ENCODE results near the gene TFCP2L1.
A peak's percentile ranks its signal among the peaks of the same experiment; 100 is the strongest.
"Not testable (repeated sequence)": the region's sequence is repeated elsewhere in the genome, so short reads cannot be mapped to it uniquely, and the experiment has no call there.

TFCP2L1 gene

GRCh38 chr2:121242175-121242875, 42.7 kb downstream of the TFCP2L1 start:
- no peak for DNase-seq (ENCODE audit: low spot score)

- no peak for DNase-seq (ENCODE audit: low spot score)
These were observed 43.5 kb downstream of the TFCP2L1 start for GRCh38 chr2:121241466-121241865.

DNA sequence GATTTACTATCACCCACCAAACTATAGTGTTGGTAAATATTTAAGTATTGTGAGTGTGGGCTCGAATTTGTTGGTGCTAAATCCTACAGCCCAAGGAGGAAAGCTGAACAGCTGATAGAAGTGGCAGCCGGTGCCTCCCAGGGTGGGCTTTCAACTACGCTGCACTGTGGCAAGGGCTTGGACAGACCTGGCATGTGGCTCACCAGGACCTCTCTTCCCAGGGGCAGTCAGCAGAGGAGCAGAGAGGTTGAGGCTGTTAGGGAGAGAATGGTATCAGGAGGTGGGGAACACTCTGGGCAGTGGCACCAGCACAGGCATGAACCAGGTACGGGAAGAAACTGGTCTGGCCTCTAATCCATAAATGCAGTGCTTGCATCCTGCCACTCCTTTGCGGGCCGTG, 44.6 kb downstream of the TFCP2L1 start:
- DNase-seq (ENCODE audit: low spot score) = no peak

DNA sequence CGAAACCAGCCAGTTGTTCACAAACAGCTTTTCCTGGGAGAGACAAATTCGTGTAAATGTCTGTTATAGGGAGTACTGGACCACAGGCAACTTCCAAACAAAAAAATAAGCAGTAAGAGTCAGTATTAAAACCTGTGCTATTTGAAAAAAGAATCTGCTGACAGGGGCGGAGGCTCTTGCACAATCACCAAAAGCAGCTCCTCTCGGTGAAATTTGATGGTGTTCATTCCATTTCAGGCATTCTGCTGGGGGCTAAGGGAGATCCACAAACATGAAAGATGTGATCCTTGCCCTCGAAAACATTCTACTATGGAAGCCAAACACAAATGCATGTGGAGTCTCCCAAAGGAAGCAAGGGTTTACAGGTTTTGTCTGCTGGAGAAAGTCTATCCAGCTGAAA, 45.0 kb downstream of the TFCP2L1 start:
- no peak for DNase-seq (ENCODE audit: low spot score)

GRCh38 chr2:121239471-121239870, 45.5 kb downstream of the TFCP2L1 start:
- no peak for DNase-seq (ENCODE audit: low spot score)

DNA sequence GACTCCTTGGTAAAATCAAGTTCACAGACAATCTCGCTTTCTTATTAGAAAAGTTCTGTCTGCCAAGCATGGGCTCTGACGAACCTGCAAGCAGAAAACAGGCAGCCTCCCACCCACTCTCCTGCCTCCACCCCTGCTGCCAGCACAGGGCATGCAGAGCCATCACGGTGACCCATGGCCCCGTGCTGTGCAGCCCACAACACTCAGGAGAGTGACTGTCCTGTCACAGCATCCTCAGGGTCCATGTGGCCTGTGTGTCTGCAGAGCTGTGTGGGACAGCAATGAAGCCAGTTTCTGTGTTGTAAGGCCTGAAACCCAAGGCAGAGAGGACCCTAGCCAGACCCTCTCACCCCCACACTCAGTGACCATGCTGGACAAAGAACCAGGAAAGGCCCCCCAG, 46.2 kb downstream of the TFCP2L1 start:
- DNase-seq (ENCODE audit: low spot score) = no peak

- DNase-seq (ENCODE audit: low spot score) = no peak
These were observed 46.9 kb downstream of the TFCP2L1 start for GRCh38 chr2:121237980-121238665.

DNA sequence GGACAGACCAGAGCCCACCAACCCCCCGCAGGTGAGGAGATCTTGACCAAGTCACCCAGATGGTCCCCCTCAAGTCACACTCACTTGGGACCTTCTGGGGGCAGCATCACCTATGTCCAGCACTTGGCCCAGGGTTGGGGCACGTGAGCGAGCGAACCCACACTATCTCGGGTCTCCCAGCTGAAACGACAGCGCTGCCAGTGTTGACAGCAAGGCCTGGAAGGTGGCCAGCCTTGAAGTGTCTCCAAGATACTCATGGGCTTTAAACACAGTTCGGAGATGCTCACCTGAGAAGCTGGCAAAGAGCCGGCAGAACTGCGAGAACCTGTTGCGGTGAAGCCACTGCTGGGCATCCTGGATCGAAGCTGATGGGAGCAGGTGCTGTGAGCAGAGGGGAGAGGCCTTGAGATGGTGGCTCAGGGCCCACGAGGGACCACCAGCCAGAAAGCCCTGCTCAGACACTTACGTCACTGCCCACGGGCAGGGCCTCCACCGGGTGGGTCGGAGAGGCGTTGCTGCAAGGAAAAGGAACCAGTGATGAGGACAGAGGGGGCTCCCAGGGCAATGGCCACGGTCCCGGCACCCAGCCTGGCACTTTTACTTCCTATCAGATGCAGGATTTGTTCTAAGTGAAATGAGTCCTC, 47.5 kb downstream of the TFCP2L1 start:
- no peak for DNase-seq (ENCODE audit: low spot score)

GRCh38 chr2:121236650-121237180, 48.3 kb downstream of the TFCP2L1 start:
- no peak for DNase-seq (ENCODE audit: low spot score)

DNA sequence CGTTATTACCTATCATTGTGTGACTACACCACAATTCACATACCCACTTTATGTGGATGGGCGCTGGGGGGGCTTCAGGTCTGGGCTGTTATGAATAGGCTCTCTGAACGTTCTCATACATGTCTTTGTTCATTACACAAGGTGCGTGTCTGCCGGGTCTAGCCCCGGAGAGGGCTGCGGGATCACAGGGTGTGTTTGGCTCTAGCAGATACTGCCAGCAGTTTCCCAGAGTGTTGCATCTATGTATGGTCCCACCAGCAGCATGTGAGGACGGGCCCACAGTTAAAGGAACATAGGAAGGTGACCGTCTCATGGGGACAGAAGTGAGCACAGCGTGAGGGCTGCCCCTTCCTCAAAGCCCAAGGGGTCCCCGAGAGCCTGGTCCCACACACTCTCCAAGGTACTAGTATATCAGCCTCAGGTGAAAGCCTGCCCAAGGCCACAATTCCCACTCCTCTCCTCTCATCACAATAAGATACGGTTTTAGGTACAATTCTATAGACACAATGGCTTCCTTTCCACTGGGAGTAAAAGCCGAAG, 48.8 kb downstream of the TFCP2L1 start:
- no peak for DNase-seq (ENCODE audit: low spot score)

GRCh38 chr2:121235542-121235941, 49.5 kb downstream of the TFCP2L1 start:
- no peak for DNase-seq (ENCODE audit: low spot score)

GRCh38 chr2:121234791-121235190, 50.2 kb downstream of the TFCP2L1 start:
- no peak for DNase-seq (ENCODE audit: low spot score)

- no peak for DNase-seq (ENCODE audit: low spot score)
These were observed 50.9 kb downstream of the TFCP2L1 start for GRCh38 chr2:121234144-121234543.

GRCh38 chr2:121233486-121234110, 51.4 kb downstream of the TFCP2L1 start:
- DNase-seq (ENCODE audit: low spot score) = no peak

DNA sequence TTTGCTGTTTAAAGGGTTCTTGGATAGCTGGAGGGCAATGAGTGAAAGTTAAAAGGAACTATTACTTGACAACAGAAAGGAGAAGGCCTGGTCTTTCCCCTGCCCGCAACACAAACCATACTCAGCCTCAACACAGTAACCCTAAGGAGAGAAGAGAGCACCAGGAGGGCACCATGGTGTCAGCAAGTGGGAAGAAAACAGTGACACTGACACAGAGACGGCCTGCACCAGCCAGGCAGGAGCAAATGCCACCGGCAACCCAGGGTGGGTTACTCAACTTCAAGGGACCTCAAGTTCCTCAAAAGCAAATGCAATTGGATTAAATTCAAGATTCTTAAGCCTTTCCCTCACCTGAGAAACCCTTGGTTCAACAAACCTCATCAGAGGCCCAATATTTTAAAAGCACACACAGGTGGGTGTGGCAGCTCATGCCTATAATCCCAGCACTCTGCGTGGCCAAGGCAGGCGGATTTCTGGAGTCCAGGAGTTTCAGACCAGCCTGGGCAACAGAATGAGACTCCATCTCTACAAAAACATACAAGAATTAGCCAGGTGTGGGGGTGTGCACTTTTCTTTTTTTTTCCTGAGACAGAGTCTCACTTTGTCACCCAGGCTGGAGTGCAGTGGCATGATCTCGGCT, 52.3 kb downstream of the TFCP2L1 start:
- no peak for DNase-seq (ENCODE audit: low spot score)

DNA sequence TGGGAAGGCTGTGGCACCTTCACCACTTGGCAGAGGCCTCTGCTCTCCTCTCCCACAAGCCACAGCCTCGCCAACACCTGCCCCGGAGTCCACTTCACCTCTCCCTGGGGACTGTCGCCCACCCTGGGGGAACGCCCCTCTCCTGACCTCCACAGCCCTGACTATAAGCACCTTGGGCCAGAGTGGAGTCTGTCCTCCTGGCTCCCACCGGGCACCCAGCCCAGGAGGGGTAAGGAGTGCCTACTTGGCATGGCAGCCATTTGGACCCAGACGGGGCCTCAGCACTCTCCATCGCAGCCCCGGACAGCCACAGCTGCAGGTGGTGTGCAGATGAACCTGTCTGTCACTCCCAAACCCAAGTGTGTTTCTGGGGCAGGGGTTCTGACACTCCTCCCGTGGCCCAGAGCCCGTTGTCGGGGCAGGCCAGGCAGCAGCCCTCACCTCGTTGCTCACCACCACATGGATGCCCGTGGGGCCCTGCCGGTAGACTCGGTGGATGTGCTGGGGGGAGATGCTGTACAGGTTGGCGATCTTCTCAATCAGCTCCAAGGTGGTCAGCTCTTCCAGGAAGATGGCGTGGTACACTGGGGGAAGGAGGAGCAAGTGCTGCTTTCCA, 53.5 kb downstream of the TFCP2L1 start:
- no peak for DNase-seq (ENCODE audit: low spot score)

- no peak for DNase-seq (ENCODE audit: low spot score)
These were observed 56.5 kb downstream of the TFCP2L1 start for GRCh38 chr2:121228521-121228920.

DNA sequence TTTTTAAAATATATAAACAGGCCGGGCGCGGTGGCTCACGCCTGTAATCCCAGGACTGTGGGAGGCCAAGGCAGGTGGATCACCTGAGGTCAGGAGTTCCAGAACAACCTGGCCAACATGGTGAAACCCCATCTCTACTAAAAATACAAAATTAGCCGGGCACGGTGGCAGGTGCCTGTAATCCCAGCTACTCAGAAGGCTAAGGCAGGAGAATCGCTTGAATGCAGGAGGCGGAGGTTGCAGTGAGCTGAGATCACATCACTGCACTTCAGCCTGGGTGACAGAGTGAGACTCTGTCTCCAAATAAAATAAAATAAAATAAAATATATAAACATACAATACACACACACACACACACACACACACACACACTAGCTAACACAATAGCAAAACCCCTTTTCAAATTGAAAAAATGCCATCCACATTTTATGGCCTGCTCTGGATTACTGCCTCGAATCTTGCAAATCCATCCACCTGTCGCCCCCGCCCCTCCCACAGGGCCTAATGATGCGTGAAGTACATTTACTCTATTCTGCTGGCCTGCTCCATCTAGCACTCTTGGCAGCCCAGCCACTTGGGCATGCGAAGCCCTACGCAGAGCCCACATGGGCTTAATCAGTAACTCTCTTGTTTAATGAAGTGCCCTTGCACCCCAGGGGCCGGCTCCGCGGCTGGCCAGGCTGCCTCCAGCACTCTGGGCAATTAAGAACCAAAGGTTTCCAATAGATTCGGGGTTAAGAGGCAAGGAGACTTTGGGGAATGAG, 57.4 kb downstream of the TFCP2L1 start:
- DNase-seq (ENCODE audit: low spot score) = peak; percentile 4

- not testable (repeated sequence) for DNase-seq (ENCODE audit: low spot score)
These were observed 59.3 kb downstream of the TFCP2L1 start for GRCh38 chr2:121225681-121226080.

- no peak for DNase-seq (ENCODE audit: low spot score)
These were observed 64.0 kb downstream of the TFCP2L1 start for GRCh38 chr2:121220995-121221394.

DNA sequence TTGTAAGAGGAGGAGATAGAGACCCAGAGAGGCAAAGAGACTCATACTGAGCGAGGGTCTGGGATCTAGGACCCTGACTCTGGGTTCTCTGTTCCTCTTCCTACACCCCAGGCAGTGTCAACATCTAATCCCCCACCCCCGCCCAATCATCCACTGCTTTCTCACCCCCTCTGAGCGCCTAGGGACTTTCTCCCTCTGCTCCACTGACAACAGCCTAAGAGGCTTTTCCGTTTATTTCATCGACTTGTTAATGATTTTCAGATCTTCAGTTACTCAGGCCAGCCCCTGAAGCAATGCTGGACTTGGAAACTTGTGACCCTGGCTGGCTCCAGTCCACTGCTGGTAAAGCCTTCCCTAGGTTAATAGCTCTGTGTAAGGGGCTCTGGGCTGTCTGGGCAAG, 65.1 kb downstream of the TFCP2L1 start:
- DNase-seq (ENCODE audit: low spot score) = no peak

Measured in putamen (tissue), 1 donor.